Germinal center (tissue), 1 donor: Measurements from ENCODE around the gene ITPRID1.
"Not testable (repeated sequence)": the region's sequence is repeated elsewhere in the genome, so short reads cannot be mapped to it uniquely, and the experiment has no call there.

Experiments
- DNase-seq: peaks from one replicate; pipeline ENCODE4 v3.0.0; 2012; ENCODE audit warnings: mixed read lengths, low spot score

The ITPRID1 gene

DNA sequence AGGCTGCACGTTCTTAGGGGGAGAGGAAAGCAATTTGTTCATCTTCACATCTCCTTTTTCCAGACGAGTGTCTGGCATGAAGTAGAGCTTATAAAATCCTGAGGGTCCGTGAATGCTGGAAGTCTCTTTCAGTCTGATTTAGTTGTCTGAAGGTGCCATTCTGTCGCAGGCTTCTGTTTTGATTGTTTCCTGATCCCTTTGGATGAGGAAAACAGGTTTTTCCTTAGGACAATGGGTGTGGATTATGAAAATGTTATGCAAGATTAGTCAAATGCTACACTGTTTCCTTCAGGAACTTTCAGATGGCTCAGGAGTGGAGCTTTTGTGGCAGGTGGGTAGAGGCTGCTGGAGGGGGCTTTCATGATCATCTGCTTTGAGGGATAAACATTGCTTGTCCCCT, at the start of gene ITPRID1:
ITPRID1 (plus strand) TSS at position 301 of the 400 bp plus-strand sequence. CDS start 38,935 bp downstream, outside the sequence.
- DNase-seq, result no peak

DNA sequence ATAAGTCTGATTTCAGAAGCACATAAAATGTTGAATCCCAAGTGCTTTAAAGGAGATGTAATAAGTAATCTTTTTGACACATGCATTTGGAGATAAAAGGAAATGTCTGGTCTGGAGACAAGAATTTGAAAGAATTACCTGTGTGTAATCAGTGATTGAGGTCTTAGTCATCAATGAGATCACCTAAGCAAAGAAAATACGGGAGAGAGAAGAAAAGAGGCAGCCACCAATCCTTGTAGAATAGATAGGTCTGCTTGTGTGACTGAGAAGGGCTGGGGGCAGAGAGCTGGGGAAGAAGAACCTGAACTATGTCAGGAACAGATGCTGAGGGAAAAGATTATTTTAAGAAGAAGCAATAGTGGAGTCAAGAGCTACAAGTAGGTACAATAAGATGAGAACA, 49.3 kb upstream of the ITPRID1 start:
- DNase-seq, result no peak

DNA sequence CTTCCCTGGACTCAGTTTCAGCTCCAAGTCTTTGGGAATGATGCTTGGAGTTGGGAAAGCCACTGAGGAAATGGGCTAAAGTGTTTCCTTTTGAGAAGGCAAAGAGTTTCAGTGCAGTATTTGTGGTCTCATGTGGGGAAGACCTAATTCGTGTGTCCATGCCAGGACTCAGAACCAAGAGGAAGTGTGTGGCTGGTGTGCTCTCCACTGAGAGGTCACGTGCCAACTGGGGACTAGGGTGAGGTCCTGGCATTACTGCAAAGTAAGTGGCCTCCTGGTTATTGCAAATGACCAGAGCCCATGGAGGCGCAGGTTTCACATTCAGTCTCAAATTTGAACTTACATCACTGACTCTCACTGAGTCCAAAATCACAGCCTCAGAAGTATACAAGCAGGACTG, 48.6 kb upstream of the ITPRID1 start:
- no peak for DNase-seq

DNA sequence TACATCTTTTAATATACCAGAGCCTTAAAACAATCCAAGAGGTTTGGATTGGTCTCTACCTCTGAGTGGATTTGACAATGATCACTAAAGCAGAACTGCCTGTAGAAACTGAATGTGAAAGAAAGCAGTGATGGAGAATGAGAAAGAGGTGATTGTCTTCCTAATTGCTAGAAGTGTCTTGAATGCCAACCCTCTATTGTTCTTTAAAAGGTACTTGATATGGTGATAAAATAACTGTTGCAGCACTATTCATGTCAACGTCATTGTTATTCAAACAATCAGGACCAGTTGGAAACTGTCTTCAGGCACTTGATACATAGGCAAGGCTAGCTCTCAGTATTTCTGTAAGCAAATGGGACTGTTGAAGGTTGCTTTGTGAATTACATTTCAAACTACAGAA, 47.9 kb upstream of the ITPRID1 start:
- no peak for DNase-seq

DNA sequence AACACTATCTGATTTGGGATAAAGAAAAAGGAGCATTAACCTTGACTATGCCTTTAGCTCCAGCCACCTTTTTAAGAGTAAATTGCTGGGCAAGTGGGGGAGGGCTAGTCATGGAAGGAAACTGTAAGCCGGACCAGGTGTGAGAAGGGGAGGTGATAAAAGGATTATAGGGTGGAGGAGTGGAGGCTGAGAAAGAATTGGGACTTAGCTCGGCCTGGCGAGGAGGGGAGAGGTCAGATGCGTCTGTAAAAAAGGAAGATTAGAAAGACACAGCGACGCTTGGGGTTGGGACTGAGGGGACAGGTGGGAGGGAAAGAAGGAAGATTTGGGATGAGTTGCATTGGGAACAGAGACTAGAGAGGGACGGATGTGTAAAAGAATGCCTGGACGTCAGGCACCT, 43.0 kb upstream of the ITPRID1 start:
- DNase-seq, result not testable (repeated sequence)

DNA sequence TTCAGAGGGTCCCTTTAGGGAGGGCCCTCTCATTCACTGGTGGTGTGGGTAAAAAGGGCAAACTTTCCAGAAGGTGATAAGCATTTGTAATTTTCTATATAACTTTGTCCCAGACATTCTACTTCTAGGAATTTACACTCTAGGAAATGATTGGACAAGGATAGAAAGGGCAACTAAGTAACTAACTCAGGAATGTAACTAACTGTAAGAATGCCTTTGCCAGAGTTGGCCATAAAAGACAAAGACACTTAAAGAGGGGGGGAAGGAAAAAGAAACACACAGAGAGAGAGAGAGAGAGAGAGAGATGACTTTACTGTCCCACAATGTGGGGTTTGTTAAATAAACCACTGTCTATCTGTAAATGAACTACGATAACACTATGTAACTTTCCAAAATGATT, 38.5 kb upstream of the ITPRID1 start:
- DNase-seq, result no peak

DNA sequence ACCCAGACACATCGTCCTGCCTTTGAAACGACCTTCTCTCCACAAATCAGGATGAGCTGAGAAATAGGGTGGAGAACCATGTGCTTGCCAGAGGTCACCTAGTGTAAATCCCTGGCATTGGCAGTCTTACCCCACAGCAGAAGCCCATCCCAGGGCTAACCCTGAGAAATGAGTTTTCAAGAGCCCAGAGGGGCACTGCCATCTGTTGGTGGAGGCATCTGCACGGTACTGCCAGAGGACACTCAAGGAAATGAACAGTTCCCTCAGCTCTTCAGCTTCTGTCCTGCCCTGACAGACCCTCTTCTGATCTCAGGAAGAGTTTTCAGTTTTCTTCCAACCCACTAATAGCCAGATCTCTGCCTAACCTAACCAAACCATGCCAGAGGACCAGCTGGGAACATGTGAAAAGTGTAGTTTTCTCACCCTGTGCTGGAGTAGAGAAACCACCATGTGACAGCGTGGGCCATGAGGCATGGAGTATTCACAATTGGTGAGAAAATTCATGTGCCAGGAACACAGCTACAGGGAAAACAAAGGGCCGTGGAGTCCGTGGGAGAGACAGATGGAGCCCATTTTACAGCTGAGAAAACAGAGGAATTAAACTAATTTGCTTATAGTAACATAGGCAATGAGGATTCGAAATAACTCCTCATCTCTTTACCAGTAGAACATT, 37.7 kb upstream of the ITPRID1 start:
- DNase-seq, result no peak

DNA sequence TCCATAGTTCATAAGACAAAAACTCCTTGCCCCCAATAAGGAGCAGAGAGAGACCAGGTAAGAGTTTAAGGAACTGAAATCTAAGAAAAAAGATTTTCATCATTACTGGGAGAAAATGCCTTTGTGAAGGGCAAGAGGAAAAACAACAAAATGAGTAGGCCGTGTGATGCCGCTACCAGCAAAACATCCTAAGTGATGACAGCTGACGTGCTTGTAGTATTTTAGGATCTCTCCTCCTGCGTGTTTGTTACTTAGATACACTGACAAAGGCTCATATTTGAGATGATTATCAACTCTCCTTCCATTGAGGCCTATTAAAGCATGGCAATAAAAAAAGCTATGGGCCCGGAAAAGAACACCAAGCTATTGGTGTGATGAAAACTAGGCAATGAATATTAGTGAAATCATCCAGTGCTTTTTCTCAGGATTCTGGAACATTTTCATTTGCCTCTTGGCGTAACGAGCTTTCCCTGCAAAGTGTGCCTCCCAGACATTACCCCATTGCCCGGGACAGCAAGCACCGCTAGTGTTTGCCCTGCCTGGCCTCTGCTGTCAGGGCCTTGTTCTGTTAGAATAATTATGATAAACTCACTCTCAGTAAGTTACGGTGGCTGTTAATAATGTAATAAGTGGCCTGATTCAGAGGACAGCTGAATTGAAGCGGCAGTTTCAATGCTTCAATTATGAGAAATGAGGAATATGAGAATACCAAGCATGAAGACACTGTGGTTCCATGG, 36.8 kb upstream of the ITPRID1 start:
- no peak for DNase-seq

DNA sequence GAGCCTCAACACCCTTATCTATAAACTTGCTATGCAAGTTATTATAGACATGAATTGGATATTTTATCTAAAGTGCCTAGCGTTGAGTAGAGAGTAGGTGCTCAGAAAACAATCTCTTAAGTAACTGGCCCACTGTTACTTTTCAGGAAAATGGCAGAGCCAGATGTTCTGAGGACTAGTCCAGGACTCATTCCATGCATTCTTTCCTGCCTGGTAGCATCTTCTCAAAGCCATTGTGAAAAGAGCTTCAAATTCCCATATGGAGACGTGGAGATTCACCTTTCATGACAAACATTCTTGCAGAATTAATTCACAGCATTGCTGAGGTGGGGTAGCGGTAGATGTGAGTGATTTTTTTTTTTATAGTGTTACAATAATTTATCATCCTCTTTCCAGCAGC, 35.9 kb upstream of the ITPRID1 start:
- DNase-seq, result no peak

DNA sequence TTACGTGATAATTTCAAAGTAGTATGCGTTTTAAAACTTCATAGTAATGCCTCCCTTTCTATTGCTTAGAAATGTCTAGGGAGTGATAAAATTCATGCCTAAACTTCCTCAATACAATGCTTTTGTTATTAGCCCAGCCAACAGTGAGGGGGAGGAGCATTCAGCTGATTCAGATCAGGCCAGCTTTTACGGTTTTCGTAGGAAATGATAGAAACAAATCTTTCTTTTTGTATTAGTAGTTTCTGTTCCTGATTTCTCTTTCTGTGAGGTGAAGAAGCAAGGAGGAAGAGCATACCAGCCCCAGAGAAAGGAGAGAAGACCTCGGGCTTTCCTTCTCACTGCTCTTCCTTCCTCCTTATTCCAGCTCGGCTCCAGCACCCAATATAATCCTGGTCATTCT, 35.2 kb upstream of the ITPRID1 start:
- no peak for DNase-seq

DNA sequence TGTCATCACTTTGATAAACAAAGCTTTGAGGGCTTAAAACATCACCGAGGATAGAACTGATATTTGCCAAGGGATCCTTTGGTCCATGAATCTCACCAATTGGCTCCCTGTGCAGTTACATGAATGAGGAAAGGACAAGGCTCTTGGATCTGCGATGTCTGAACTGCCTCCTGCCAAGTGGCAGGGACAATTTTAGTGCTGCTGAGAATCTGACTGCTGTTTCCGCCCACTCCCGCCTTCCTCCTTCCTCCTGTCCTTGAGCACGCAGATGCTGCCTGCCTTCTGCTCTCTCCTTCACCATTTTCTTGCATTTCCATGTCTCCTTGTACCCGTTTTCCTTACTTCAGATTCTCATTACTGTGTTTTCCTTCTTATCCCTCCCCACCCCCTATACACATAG, 26.8 kb upstream of the ITPRID1 start:
- DNase-seq, result no peak

DNA sequence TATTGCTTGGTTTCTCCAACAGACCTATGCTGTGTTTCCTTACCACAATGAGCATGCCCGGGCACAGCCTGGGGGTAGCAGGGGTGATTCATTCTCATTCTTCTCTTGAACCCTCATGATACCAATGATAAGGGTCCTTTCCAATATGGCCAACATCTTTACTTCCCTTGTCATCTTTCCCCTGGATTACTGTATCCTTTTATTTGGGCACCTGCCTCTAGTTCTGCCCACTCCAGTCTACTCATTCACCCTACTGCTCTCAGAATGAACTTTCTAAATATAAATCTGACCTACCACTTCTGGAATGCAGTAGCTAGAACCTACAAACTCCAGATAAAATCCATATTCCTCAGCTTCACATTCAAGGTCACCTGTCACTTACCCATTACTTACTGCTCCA, 26.4 kb upstream of the ITPRID1 start:
- no peak for DNase-seq

DNA sequence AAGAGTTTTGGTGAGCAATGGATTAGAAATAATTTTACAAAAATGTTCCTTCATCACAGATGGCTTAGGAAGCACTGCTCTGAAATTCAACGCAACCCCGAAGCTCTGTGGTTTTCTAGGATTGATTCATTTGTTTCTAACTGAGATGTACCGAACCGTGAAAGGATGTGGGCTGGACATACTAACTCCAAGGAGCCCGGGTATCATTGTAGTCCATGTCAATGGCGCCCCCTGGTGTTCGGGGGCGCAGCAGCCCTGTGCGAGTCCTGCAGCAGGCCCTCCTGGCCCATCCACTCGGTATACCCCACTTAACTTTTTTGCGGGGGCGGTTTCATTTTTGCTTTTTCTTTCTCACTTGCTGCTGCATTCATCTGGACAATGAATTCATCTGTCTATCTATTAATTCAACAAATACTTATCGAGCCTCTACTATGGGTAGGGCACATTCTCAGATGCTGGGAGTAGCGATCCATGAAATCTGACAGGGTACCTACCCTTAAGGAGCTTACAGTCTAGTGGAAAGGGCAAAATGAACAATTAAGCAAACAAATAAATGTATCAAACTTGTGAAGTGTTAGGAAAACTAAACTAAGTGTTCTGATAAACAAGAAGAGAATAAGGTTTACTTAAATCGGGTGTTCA, 25.2 kb upstream of the ITPRID1 start:
- peak; percentile 58 for DNase-seq

DNA sequence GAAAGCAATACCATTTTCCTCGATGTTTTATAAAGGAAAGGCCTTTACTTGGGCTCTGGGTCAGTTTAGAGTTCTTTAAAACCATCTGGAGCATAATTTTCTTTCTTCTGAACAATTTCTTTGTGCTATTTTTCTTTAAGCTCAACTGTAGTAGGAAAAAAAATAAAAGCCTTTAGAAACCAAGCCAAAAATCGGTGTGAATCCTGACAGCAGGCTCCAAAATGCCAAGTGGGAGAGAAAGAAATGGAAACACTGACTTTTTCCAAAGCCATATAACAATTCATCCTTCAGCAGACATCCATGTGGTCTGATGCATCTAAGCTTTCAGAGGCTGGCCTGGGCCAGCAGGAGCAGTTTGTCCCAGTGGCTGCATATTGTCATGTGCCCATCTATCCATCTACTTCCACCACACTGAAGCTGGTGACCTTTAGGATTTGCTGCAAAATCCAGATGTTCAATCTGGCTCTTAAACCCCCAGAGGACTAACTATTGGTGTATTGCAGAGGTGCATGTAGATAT, 23.0 kb upstream of the ITPRID1 start:
- no peak for DNase-seq

DNA sequence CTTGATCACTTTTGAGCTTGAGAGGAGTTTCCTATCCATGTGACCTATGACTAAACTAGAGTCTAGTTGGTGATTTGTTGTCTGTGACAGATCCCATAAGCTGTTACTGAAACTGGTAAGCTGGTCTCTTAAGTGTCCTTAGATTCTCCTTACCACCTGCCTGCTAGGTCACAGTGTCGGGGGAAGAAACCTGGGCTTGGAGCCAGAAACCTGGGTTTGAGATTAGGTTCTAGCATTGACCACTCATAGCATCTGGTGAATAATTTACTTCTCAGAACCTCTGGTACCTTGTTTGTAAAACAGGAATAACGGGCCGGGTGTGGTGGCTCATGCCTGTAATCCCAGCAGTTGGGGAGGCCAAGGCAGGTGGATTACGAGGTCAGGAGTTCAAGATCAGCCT, 21.8 kb upstream of the ITPRID1 start:
- no peak for DNase-seq

DNA sequence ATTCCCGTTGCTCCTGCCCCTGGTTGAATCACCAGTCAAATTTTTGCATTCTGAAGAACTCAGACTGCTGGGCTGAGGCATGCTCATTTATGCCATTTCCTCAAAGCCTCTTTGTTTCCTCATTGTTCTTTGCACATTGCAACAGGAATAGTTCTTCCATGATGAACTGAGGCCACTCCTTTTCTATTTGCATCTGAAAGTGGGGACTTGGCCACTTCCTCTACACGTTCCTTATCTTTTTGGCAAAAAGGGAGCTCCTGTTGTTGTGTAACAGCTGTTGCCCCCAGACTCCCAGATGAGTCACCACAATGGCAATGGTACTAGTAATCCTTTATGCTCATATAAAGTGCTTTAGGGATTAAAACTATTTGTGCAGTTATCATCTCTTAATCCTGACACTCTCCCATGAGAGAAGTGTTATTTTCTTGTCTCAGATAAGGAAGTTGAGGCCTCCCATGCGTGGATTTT, 20.1 kb upstream of the ITPRID1 start:
- no peak for DNase-seq

DNA sequence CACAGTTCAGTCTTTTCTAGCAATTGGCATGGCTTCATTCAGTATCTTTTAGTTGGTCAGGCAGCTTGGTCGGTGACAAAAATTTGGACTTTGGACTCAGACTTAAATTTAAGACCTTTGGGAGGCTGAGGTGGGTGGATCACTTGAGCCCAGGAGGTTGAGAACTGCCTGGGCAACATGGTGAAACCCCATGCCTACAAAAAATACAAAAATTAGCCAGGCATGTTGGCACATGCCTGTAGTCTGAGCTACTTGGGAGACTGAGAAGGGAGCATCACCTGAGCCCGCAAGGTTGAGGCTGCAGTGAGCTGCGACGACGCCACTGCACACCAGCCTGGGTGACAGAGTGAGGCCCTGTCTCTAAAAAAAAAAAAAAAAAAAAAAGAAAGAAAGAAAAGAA, 19.5 kb upstream of the ITPRID1 start:
- DNase-seq, result no peak

DNA sequence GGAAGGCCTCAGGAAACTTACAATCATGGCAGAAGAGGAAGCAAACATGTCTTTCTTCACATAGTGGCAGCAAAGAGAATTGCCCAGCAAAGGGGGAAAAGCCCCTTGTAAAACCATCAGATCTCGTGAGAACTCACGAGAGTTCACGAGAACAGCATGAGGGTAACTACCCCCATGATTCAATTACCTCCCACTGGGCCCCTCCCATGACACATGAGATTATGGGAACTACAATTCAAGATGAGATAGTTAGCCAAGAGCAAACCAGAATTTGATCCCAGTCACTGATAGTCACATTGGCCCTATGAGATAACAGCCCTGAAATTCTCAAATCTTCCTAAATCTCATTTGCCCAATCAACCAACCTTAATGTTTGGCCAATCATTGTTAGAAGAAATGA, 18.2 kb upstream of the ITPRID1 start:
- DNase-seq, result no peak

DNA sequence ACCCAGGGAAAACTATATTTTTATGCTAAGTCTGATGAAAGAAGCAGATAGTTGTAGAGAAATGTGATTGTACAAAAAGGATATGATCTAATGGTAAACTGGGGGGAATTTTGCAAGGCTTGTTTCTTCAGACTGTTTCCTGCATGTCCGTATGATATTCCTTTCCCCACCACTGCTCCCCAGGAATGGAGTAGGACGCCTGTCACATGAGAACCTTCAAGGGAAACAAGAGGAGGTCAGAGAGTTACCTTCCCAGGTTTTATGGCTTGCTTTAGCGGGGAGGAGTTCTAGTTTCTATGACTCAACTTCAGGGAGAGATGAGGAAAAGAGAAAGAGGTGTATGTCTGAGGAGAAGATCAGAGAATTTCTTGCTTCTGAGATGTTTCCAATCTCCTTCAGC, 16.4 kb upstream of the ITPRID1 start:
- no peak for DNase-seq

DNA sequence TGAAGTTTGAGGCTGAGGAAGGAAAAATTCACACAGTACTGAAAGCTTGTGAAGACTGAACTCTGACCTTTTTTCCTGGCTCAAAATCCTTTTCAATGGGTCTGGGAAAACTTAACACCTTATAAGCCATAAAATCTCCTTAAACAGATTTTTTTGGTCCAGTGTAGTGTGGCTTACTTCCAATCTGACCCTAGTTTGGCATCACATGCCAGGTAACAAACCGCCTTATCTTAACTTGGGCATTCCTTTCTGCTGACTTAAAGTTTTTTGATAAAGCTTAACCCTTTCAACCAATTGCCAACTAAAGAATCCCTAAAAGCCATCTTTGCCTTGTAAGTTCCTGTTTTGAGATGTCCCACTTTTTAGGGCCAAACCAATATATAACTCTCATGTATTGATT, 13.2 kb upstream of the ITPRID1 start:
- DNase-seq, result no peak

DNA sequence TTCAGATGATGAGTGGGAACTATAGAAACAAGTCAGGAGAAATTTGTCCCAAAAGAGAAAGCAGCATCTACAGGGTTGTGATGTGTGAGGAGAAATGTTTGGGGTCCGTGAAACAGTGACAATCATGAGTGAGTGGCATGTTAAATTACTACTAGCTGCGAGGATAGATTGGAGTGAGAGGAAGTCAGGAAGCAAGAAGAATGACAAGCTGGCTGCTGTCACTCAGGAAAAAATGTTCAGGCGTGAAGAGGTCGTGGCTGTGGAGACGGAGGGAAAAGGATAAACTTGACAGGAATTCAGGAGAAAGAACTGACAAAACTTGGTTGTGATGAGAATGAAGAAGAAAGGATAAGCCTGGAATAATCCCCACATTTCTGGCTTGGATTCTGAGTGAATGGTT, 5.1 kb upstream of the ITPRID1 start:
- DNase-seq, result no peak

DNA sequence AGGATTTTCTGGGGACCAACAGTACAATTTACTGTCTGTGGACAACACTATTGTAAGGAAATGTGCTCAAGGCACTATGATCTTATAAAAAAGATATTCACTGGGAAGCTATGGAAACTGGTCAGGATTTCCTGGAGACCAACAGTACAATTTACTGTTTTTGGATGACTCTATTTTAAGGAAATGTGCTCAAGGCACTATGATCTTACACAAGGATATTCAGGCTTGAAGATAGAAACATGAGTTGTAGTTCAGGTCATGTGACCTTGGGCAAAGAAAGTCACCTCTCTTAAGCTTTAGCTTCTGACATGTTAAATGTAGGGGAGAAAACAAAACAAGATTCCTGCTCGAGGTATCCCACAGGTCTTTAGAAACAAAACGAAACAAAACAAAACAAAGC, 1.7 kb upstream of the ITPRID1 start:
- no peak for DNase-seq
